BLaER1 (cell line): Measurements from ENCODE around the gene CHST13.

Source experiments
- H3K27ac ChIP-seq: shearing (Covaris generic); formaldehyde crosslinking; 2 replicates; pipeline ENCODE4 v1.8.1; 2022
- H3K27me3 ChIP-seq: shearing (Covaris generic); formaldehyde crosslinking; 2 replicates; pipeline ENCODE4 v1.8.1; 2022
- H3K36me3 ChIP-seq: shearing (Covaris generic); formaldehyde crosslinking; 2 replicates; pipeline ENCODE4 v1.8.1; 2022
- H3K4me1 ChIP-seq: shearing (Covaris generic); formaldehyde crosslinking; 2 replicates; pipeline ENCODE4 v1.8.1; 2022
- H3K4me2 ChIP-seq: shearing (Covaris generic); formaldehyde crosslinking; 2 replicates; pipeline ENCODE4 v1.8.1; 2022
- H3K4me3 ChIP-seq: shearing (Covaris generic); formaldehyde crosslinking; 2 replicates; pipeline ENCODE4 v1.8.1; 2022
- H3K9ac ChIP-seq: shearing (Covaris generic); formaldehyde crosslinking; 2 replicates; pipeline ENCODE4 v1.8.1; 2022
- H3K9me3 ChIP-seq: shearing (Covaris generic); formaldehyde crosslinking; 2 replicates; pipeline ENCODE4 v1.8.1; 2022
- H4K20me1 ChIP-seq: shearing (Covaris generic); formaldehyde crosslinking; 2 replicates; pipeline ENCODE4 v1.8.1; 2022
- Cebpa-rat ChIP-seq: shearing (Covaris generic); IDR thresholded peaks from 2 replicates; pipeline ENCODE4 v1.8.1; 2022

The CHST13 gene

GRCh38 chr3:126551121-126551838, 27.3 kb downstream of the CHST13 start:
- Histone ChIP-seq H3K9me3 (no peaks in the 10 kb centered on the region), H3K4me1 (peaks cover 35% of the 10 kb centered on the region), H3K4me2 (peak overlapping the region; percentile 32; the same call in 1 of the 2 replicates), H4K20me1 (no peaks in the 10 kb centered on the region), H3K36me3 (no peaks in the 10 kb centered on the region), H3K9ac (no peak overlapping the region), H3K27me3 (no peaks in the 10 kb centered on the region), H3K27ac (no peak overlapping the region), H3K4me3 (no peak overlapping the region)
- no peak for TF ChIP-seq Cebpa-rat

GRCh38 chr3:126551839-126552687, 28.1 kb downstream of the CHST13 start:
- H3K4me2 ChIP-seq = peak overlapping the region; percentile 32; the same call in 1 of the 2 replicates
- peaks cover 35% of the 10 kb centered on the region for H3K4me1 ChIP-seq

GRCh38 chr3:126552688-126553283, 28.8 kb downstream of the CHST13 start:
- H3K4me3 ChIP-seq = no peak overlapping the region
- H3K9me3 ChIP-seq = no peaks in the 10 kb centered on the region
- no peak overlapping the region for H3K9ac ChIP-seq
- no peak overlapping the region for H3K27ac ChIP-seq
- H4K20me1 ChIP-seq = no peaks in the 10 kb centered on the region
- peaks cover 35% of the 10 kb centered on the region for H3K4me1 ChIP-seq
- no peak for TF ChIP-seq Cebpa-rat
- no peaks in the 10 kb centered on the region for H3K27me3 ChIP-seq
- H3K4me2 ChIP-seq = no peak overlapping the region
- H3K36me3 ChIP-seq = no peaks in the 10 kb centered on the region

More at GRCh38 chr3:126551839-126552687, 28.1 kb downstream of the CHST13 start:
- no peak overlapping the region for H3K4me3 ChIP-seq
- H3K9ac ChIP-seq = no peak overlapping the region
- H4K20me1 ChIP-seq = no peaks in the 10 kb centered on the region
- H3K27me3 ChIP-seq = no peaks in the 10 kb centered on the region
- no peak overlapping the region for H3K27ac ChIP-seq
- no peaks in the 10 kb centered on the region for H3K36me3 ChIP-seq
- TF ChIP-seq Cebpa-rat = no peak
- H3K9me3 ChIP-seq = no peaks in the 10 kb centered on the region

- Histone ChIP-seq H3K9me3 (no peaks in the 10 kb centered on the region), H4K20me1 (no peaks in the 10 kb centered on the region), H3K27me3 (no peaks in the 10 kb centered on the region), H3K27ac (no peak overlapping the region), H3K4me1 (peaks cover 34% of the 10 kb centered on the region), H3K36me3 (no peaks in the 10 kb centered on the region), H3K4me3 (no peak overlapping the region), H3K9ac (no peak overlapping the region), H3K4me2 (no peak overlapping the region)
- no peak for TF ChIP-seq Cebpa-rat
Observed at GRCh38 chr3:126553284-126554084, 29.5 kb downstream of the CHST13 start.

GRCh38 chr3:126554560-126555525, 30.9 kb downstream of the CHST13 start:
- Histone ChIP-seq H4K20me1 (no peaks in the 10 kb centered on the region), H3K9me3 (no peaks in the 10 kb centered on the region), H3K9ac (no peak overlapping the region), H3K27ac (no peak overlapping the region), H3K4me2 (no peak overlapping the region), H3K27me3 (no peaks in the 10 kb centered on the region), H3K4me1 (peaks cover 20% of the 10 kb centered on the region), H3K4me3 (no peak overlapping the region), H3K36me3 (no peaks in the 10 kb centered on the region)
- no peak for TF ChIP-seq Cebpa-rat

- TF ChIP-seq Cebpa-rat = no peak
- Histone ChIP-seq H3K4me3 (no peak overlapping the region), H3K9ac (no peak overlapping the region), H3K4me1 (peaks cover 9% of the 10 kb centered on the region; the same call in 1 of the 2 replicates), H3K27ac (no peak overlapping the region), H3K9me3 (no peaks in the 10 kb centered on the region), H3K4me2 (no peak overlapping the region), H4K20me1 (no peaks in the 10 kb centered on the region), H3K27me3 (no peaks in the 10 kb centered on the region), H3K36me3 (no peaks in the 10 kb centered on the region)
Observed at GRCh38 chr3:126555795-126556636, 32.1 kb downstream of the CHST13 start.

- Histone ChIP-seq H3K9me3 (0 out of 2 replicates have a peak, but pooled peaks cover 4% of the 10 kb centered on the region), H3K4me3 (no peak overlapping the region), H3K9ac (no peak overlapping the region), H3K4me1 (peaks cover under 1% of the 10 kb centered on the region; the same call in 1 of the 2 replicates), H3K27ac (no peak overlapping the region), H3K36me3 (no peaks in the 10 kb centered on the region), H3K27me3 (no peaks in the 10 kb centered on the region), H4K20me1 (no peaks in the 10 kb centered on the region), H3K4me2 (no peak overlapping the region)
- no peak for TF ChIP-seq Cebpa-rat
Observed at GRCh38 chr3:126556637-126557414, 32.9 kb downstream of the CHST13 start.
